ENCODE results near the gene DYNLT4.

GRCh38 chr1:44778705-44779576 is 28.2 kb downstream of the DYNLT4 start:
- TF ChIP-seq, protein P1, sequence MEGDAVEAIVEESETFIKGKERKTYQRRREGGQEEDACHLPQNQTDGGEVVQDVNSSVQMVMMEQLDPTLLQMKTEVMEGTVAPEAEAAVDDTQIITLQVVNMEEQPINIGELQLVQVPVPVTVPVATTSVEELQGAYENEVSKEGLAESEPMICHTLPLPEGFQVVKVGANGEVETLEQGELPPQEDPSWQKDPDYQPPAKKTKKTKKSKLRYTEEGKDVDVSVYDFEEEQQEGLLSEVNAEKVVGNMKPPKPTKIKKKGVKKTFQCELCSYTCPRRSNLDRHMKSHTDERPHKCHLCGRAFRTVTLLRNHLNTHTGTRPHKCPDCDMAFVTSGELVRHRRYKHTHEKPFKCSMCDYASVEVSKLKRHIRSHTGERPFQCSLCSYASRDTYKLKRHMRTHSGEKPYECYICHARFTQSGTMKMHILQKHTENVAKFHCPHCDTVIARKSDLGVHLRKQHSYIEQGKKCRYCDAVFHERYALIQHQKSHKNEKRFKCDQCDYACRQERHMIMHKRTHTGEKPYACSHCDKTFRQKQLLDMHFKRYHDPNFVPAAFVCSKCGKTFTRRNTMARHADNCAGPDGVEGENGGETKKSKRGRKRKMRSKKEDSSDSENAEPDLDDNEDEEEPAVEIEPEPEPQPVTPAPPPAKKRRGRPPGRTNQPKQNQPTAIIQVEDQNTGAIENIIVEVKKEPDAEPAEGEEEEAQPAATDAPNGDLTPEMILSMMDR (IDR thresholded peaks at IDR 0.05): no peak
- no peak for TF ChIP-seq EP300 (IDR thresholded peaks at IDR 0.05)
- no peak for TF ChIP-seq POLR2A (IDR thresholded peaks at IDR 0.05)

Data from tibial nerve (tissue), 4 donors.